T-helper 1 cell treated with Interleukin-12 subunit alpha and Interleukin-12 subunit beta and Interleukin-4 antibody, amounts not matched to agents 30 μg/mL and 1 μg/mL, for 36 hours (primary cell): ENCODE results near the gene SYTL3.

Source experiments
- H3K27ac Mint-ChIP-seq: one replicate; pipeline ENCODE4 v1.8.0; 2021; ENCODE audit warnings: mild to moderate bottlenecking, mixed read lengths
- H3K27me3 Mint-ChIP-seq: one replicate; pipeline ENCODE4 v1.8.0; 2021; ENCODE audit warnings: low read depth, mixed read lengths
- H3K36me3 Mint-ChIP-seq: one replicate; pipeline ENCODE4 v1.8.0; 2021; ENCODE audit warnings: low read depth, mixed read lengths
- H3K4me1 Mint-ChIP-seq: one replicate; pipeline ENCODE4 v1.8.0; 2021; ENCODE audit warnings: low read depth, mixed read lengths
- H3K4me3 Mint-ChIP-seq: one replicate; pipeline ENCODE4 v1.8.0; 2021; ENCODE audit warnings: mild to moderate bottlenecking, moderate library complexity, mixed read lengths
- H3K9me3 Mint-ChIP-seq: one replicate; pipeline ENCODE4 v1.8.0; 2021; ENCODE audit warnings: mixed read lengths

The SYTL3 gene

GRCh38 chr6:158773581-158774449 is 124.0 kb downstream of the SYTL3 start:
- H3K27me3 Mint-ChIP-seq: no peaks in the 10 kb centered on the region
- peaks cover 64% of the 10 kb centered on the region for H3K36me3 Mint-ChIP-seq
- H3K27ac Mint-ChIP-seq: peak overlapping the region; percentile 53
- H3K9me3 Mint-ChIP-seq: no peaks in the 10 kb centered on the region
- H3K4me1 Mint-ChIP-seq: peaks cover 38% of the 10 kb centered on the region
- H3K4me3 Mint-ChIP-seq: no peak overlapping the region

GRCh38 chr6:158774717-158775449 is 125.0 kb downstream of the SYTL3 start:
- Mint-ChIP-seq H3K27ac (no peak overlapping the region), H3K36me3 (peaks cover 62% of the 10 kb centered on the region), H3K27me3 (no peaks in the 10 kb centered on the region), H3K4me1 (peaks cover 36% of the 10 kb centered on the region), H3K4me3 (no peak overlapping the region), H3K9me3 (no peaks in the 10 kb centered on the region)

DNA sequence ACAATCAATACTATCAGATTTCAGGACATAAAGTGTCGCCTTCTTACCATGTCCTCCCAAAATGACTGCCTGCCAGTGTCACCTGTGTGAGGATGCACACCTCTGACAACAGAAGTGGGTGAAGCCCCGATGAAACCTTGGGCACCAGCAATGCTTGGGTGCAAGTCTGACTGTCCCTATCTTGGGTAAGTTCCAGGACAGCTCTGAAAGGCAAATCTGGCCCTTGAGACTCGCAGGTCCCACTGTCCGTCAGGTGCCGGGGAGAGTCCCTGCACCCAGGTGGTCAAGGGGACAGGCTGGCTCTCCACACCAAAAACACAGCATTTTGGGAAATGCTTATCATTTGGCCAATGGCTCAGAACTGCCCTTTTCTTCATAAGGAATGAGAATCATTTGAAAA is 126.0 kb downstream of the SYTL3 start:
- no peak overlapping the region for H3K4me3 Mint-ChIP-seq
- H3K27me3 Mint-ChIP-seq: no peaks in the 10 kb centered on the region
- no peak overlapping the region for H3K27ac Mint-ChIP-seq
- peaks cover 36% of the 10 kb centered on the region for H3K4me1 Mint-ChIP-seq
- peaks cover 56% of the 10 kb centered on the region for H3K36me3 Mint-ChIP-seq
- no peaks in the 10 kb centered on the region for H3K9me3 Mint-ChIP-seq

DNA sequence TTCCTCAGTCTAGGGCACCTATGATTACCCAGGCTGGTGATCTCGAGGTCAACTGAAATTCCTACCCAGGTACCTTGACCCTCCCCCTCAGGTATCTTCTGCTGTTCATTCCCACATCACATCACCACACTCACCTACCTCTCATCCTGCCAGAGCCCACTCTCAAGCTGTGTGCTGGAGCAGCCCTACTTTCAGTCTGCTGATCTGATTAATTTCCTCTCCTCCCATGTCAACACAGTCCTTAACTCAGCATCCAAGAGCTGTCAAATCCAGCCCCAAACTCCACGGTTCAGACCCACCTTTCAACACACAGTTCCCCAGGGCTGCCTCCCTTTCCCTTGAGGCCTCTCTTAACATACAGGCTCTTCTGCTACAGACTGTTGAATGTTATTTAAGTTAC is 126.9 kb downstream of the SYTL3 start:
- H3K4me3 Mint-ChIP-seq: no peak overlapping the region
- peaks cover 27% of the 10 kb centered on the region for H3K4me1 Mint-ChIP-seq
- H3K27me3 Mint-ChIP-seq: no peaks in the 10 kb centered on the region
- peak overlapping the region; percentile 33 for H3K27ac Mint-ChIP-seq
- H3K9me3 Mint-ChIP-seq: no peaks in the 10 kb centered on the region
- H3K36me3 Mint-ChIP-seq: peaks cover 54% of the 10 kb centered on the region

DNA sequence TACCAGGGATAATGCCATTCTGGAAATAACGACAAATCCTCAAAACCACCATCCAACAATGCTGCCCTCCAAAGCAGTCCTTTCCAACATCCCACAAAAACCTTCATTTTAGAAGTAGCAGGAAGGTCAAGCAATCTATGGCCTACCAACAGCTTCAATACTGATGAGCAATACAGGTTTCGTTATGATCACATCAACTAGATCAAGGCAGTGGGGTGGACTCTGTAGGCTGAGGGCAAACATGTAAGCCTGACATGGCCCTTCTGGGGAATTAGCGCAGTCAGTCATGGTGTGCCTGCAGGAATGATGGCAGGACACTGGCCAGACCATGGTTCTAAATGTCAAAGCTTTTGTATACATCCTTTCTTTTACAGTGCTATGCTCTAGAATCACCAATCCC is 127.7 kb downstream of the SYTL3 start:
- H3K27ac Mint-ChIP-seq: no peak overlapping the region
- peaks cover 56% of the 10 kb centered on the region for H3K36me3 Mint-ChIP-seq
- no peak overlapping the region for H3K4me3 Mint-ChIP-seq
- peaks cover 24% of the 10 kb centered on the region for H3K4me1 Mint-ChIP-seq
- no peaks in the 10 kb centered on the region for H3K9me3 Mint-ChIP-seq
- no peaks in the 10 kb centered on the region for H3K27me3 Mint-ChIP-seq

DNA sequence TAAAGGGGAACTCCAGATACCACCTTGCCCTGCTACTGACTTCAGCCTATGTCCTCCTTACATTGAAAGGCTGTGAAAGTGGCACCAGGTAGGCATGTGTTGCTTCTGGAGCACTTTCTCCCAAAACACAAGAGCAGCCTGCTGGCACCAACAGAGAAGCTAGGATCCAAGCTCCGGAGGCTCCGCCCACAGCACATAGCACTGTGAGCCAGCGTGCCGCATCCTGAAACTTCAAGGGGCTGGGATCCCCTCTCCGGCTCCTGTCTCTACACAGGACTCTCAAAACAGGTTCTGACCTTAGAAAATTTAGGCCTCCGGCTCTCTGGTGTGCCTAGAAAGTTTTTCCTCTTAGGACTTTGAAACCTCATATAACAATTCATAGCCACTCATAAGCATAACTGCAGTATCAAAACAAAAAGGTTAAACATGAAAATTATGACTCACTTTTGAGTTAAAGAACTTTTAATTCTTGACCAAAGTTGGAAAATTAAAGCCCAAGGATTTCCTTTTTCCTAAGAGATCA is 128.2 kb downstream of the SYTL3 start:
- H3K27me3 Mint-ChIP-seq: no peaks in the 10 kb centered on the region
- H3K4me3 Mint-ChIP-seq: no peak overlapping the region
- no peaks in the 10 kb centered on the region for H3K9me3 Mint-ChIP-seq
- H3K27ac Mint-ChIP-seq: no peak overlapping the region
- peaks cover 57% of the 10 kb centered on the region for H3K36me3 Mint-ChIP-seq
- H3K4me1 Mint-ChIP-seq: peaks cover 18% of the 10 kb centered on the region

DNA sequence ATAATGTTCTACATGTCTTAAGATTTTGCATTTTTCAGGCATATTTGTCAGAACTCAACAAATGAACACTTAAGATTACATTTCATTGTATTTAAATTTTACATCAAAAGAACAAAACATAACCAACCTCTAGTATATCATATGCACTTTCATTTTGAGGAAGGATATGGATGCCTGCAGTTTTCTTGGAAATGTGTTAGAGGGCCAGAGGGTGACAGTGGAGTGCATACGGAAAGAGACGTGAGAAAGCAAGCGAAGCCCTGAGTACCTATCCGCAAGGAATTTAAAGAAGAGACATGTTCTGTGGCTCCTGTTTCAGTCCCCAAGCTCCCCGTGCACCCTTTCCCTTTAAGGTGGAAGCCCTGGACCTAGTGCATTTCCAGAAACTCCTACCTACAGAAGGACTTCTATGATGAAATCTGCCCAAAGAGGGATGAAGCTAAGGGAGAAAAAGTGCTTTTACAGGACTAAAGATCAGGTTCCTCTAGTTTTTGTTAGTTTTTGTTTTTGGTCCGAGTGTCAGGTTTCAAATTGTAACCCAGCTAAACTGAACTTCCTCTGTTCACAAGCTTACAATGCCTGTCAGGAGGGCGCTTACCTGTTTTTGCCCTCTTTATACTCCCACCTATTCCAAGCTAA is 130.5 kb downstream of the SYTL3 start:
- H3K9me3 Mint-ChIP-seq: no peaks in the 10 kb centered on the region
- peaks cover 20% of the 10 kb centered on the region for H3K4me1 Mint-ChIP-seq
- H3K36me3 Mint-ChIP-seq: peaks cover 69% of the 10 kb centered on the region
- H3K27ac Mint-ChIP-seq: no peak overlapping the region
- H3K27me3 Mint-ChIP-seq: no peaks in the 10 kb centered on the region
- no peak overlapping the region for H3K4me3 Mint-ChIP-seq

DNA sequence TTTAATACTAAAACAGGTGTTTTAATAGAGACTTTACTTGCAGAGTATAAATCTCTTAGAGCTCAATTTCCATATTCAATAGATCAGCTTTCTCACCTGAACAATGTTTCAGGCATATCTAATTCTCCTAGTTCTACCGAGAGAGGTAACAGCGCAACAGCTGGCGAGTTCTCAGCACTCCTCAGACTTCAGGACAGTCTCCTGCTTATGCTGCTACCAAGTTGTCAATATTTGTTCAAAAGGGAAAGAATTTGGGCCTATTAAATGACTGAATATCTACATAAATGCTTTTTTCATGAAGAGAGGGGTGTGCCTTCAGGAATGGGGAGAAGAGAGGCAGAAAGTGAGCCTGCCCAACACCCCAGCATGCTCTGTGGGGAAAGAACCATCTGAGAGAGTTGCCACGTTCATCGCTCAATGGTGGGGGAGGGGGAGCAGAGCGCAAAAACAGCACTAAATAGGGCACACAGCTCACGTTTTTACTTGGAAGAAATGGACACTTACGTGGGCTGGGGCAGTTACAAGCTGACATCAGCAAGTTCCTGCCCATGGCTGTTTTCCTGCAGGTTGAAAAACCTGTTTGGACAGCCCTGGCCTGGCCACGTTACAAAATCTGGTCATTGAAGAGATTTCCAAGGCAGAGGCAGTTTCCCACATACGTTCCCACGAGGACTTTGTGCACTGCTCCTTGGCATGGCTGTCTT is 131.3 kb downstream of the SYTL3 start:
- peaks cover 22% of the 10 kb centered on the region for H3K4me1 Mint-ChIP-seq
- peaks cover 68% of the 10 kb centered on the region for H3K36me3 Mint-ChIP-seq
- H3K27me3 Mint-ChIP-seq: no peaks in the 10 kb centered on the region
- no peaks in the 10 kb centered on the region for H3K9me3 Mint-ChIP-seq
- no peak overlapping the region for H3K4me3 Mint-ChIP-seq
- no peak overlapping the region for H3K27ac Mint-ChIP-seq

- H3K36me3 Mint-ChIP-seq: peaks cover 71% of the 10 kb centered on the region
- no peaks in the 10 kb centered on the region for H3K27me3 Mint-ChIP-seq
- peak overlapping the region; percentile 52 for H3K27ac Mint-ChIP-seq
- no peaks in the 10 kb centered on the region for H3K9me3 Mint-ChIP-seq
- H3K4me1 Mint-ChIP-seq: peaks cover 20% of the 10 kb centered on the region
- no peak overlapping the region for H3K4me3 Mint-ChIP-seq
These were observed 132.0 kb downstream of the SYTL3 start for GRCh38 chr6:158781692-158782373.

DNA sequence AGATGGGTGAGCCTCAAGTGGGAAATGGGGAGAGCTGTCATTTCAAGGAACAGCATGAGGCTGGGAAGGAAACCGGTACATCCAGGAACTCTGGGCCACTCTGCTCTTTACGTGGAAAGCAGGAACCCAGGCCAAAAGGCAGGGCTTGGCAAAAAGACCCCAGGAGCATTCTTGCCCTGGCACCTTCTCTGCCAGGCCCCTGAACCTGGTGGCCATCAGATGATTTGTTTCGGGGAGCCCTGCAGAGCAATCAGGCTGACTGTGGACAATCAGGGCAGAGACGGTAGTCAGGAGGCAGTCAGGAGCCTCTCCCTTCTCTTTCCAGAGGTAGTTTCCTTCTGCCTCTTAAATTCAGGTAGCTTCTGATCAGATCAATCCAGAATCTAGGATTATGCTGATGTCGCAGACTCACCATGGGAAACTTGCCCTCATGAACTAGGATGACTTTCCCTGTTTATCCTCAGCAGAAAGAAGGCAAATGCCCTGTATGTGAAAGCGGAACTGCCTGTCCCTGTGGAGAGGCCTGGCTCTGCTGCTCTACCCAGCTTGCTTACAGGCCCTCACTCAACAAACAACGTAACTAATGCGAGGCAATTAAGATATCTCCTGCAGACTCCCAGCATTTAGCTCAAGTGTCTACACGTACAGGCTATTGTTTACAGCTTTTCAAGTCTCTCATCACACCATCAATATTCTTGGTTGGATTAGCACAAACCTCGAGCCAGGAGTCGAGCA is 132.7 kb downstream of the SYTL3 start:
- H3K4me3 Mint-ChIP-seq: no peak overlapping the region

GRCh38 chr6:158783167-158783450 is 133.3 kb downstream of the SYTL3 start:
- peaks cover 69% of the 10 kb centered on the region for H3K36me3 Mint-ChIP-seq
- no peaks in the 10 kb centered on the region for H3K27me3 Mint-ChIP-seq
- no peak overlapping the region for H3K27ac Mint-ChIP-seq
- peaks cover 22% of the 10 kb centered on the region for H3K4me1 Mint-ChIP-seq
- H3K9me3 Mint-ChIP-seq: no peaks in the 10 kb centered on the region
- no peak overlapping the region for H3K4me3 Mint-ChIP-seq

More for the DNA sequence above, 132.7 kb downstream of the SYTL3 start:
- no peaks in the 10 kb centered on the region for H3K27me3 Mint-ChIP-seq
- peak overlapping the region; percentile 52 for H3K27ac Mint-ChIP-seq
- H3K36me3 Mint-ChIP-seq: peaks cover 68% of the 10 kb centered on the region
- no peaks in the 10 kb centered on the region for H3K9me3 Mint-ChIP-seq
- peaks cover 21% of the 10 kb centered on the region for H3K4me1 Mint-ChIP-seq

DNA sequence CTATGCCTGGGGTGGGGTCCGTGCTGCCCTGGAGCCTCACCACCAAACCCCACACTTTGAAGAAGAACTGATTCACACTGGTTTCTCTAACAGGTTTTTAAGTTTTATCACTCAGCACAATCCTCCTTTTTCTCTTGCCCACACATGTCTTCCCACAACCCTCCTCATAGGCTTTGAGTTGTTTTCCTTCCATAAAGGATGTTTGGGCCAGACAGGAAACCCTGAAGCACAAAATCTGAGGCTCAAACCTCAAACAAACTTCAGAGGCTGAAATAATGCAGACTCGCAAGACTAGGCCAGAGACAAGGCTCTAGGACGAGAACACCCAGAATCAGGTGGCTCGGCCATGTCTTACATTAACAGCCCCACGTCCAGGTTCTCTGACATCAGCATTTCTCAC is 134.0 kb downstream of the SYTL3 start:
- peaks cover 25% of the 10 kb centered on the region for H3K4me1 Mint-ChIP-seq
- peaks cover 67% of the 10 kb centered on the region for H3K36me3 Mint-ChIP-seq
- no peaks in the 10 kb centered on the region for H3K27me3 Mint-ChIP-seq
- H3K27ac Mint-ChIP-seq: no peak overlapping the region
- no peaks in the 10 kb centered on the region for H3K9me3 Mint-ChIP-seq
- H3K4me3 Mint-ChIP-seq: no peak overlapping the region

- no peak overlapping the region for H3K27ac Mint-ChIP-seq
These were observed 134.7 kb downstream of the SYTL3 start for GRCh38 chr6:158784505-158784904.

More at GRCh38 chr6:158784505-158784904, 134.7 kb downstream of the SYTL3 start:
- no peaks in the 10 kb centered on the region for H3K27me3 Mint-ChIP-seq
- no peaks in the 10 kb centered on the region for H3K9me3 Mint-ChIP-seq
- H3K4me1 Mint-ChIP-seq: peaks cover 30% of the 10 kb centered on the region
- H3K4me3 Mint-ChIP-seq: no peak overlapping the region
- peaks cover 69% of the 10 kb centered on the region for H3K36me3 Mint-ChIP-seq
